DND-41 (cell line): ENCODE data around the gene UGP2.
"Not testable (repeated sequence)": the region's sequence is repeated elsewhere in the genome, so short reads cannot be mapped to it uniquely, and the experiment has no call there.

Source experiments
- ATAC-seq: fragments of 200-7000 bp; cut with Tn5 transposase; 3 replicates; pipeline ENCODE4 v1.9.1; 2021; ENCODE audit warnings: low read depth; ENCODE audit not compliant: insufficient read depth
- DNase-seq: peaks from one replicate; pipeline ENCODE4 v3.0.0-alpha.2; 2020
- H2AFZ ChIP-seq: 2 replicates; pipeline ENCODE4 v1.6.0; 2012; ENCODE audit warnings: low read depth, low read length
- H3K27ac ChIP-seq: 2 replicates; pipeline ENCODE4 v1.5.1; 2012; ENCODE audit warnings: low read length, inconsistent platforms
- H3K27me3 ChIP-seq: fragments of 200-600 bp; sonication (generic); 2 replicates; pipeline ENCODE4 v1.6.0; 2012; ENCODE audit warnings: low read length, mild to moderate bottlenecking, inconsistent platforms; ENCODE audit not compliant: insufficient read depth, poor library complexity
- H3K36me3 ChIP-seq: 2 replicates; pipeline ENCODE4 v1.5.1; 2012; ENCODE audit warnings: low read length, inconsistent platforms; ENCODE audit not compliant: insufficient read depth
- H3K4me1 ChIP-seq: 2 replicates; pipeline ENCODE4 v1.5.1; 2012; ENCODE audit warnings: mild to moderate bottlenecking, low read length; ENCODE audit not compliant: insufficient read depth
- H3K4me2 ChIP-seq: 2 replicates; pipeline ENCODE4 v1.6.0; 2012; ENCODE audit warnings: mild to moderate bottlenecking, moderate library complexity, low read length, inconsistent platforms; ENCODE audit not compliant: insufficient read depth
- H3K4me3 ChIP-seq, 2 experiments: fragments of 200-600 bp in 1 of 2; shearing (Covaris generic) in 1 of 2; 2 replicates each; pipeline ENCODE4 v1.5.1; 2012 to 2016; ENCODE audit warnings: inconsistent platforms in 2 of 2, low read length in 2 of 2, mild to moderate bottlenecking in 2 of 2, low read depth in 1 of 2, moderate library complexity in 1 of 2
- H3K79me2 ChIP-seq: 2 replicates; pipeline ENCODE4 v1.6.0; 2012; ENCODE audit warnings: low read length, inconsistent platforms; ENCODE audit not compliant: insufficient read depth
- H3K9ac ChIP-seq: 2 replicates; pipeline ENCODE4 v1.6.0; 2012; ENCODE audit warnings: low read depth, mild to moderate bottlenecking, inconsistent platforms, low read length, moderate library complexity
- H3K9me3 ChIP-seq: 2 replicates; pipeline ENCODE4 v1.5.1; 2012; ENCODE audit warnings: low read length, moderate library complexity, mild to moderate bottlenecking, inconsistent platforms; ENCODE audit not compliant: insufficient read depth, severe bottlenecking
- H4K20me1 ChIP-seq: 2 replicates; pipeline ENCODE4 v1.6.0; 2012; ENCODE audit warnings: low read length; ENCODE audit not compliant: insufficient read depth
- EZH2 ChIP-seq: IDR thresholded peaks from 3 replicates; pipeline ENCODE4 v1.6.1; 2012; ENCODE audit warnings: borderline replicate concordance, low read depth, mild to moderate bottlenecking, moderate library complexity, low read length, inconsistent platforms; ENCODE audit not compliant: severe bottlenecking
- TF ChIP-seq, protein P1 (sequence below): IDR thresholded peaks from 2 replicates; pipeline ENCODE4 v1.5.1; 2012; ENCODE audit warnings: borderline replicate concordance, low read length, moderate library complexity, mild to moderate bottlenecking; ENCODE audit not compliant: poor library complexity, severe bottlenecking; ENCODE audit errors: extremely low read depth

The UGP2 gene

DNA sequence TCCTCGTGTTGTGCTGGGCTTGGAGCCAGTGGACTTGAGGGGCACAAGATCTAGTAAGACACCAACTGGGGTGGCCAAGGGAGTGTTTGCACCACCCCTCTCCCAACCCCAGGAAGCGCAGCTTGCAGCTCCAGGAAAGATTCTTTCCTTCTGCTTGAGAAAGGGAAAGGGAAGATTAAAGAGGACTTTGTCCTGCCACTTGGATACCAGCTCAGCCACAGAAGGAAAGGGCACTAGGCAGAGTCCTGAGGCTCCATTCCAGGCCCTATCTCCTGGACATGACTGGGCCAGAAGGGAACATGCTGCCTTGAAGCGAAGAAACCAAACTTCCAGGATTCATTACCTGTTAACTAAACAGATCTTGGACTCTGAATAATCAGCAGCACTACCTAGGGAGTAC is 44.9 kb upstream of the UGP2 start:
- no peak overlapping the region for H3K27ac ChIP-seq
- H3K4me3 ChIP-seq: no peak overlapping the region
- no peak overlapping the region for H3K4me2 ChIP-seq
- no peak overlapping the region for H2AFZ ChIP-seq
- ATAC-seq (no peak), DNase-seq (no peak)
- H3K27me3 ChIP-seq: no peaks in the 10 kb centered on the region
- no peaks in the 10 kb centered on the region for H3K9me3 ChIP-seq
- no peaks in the 10 kb centered on the region for H4K20me1 ChIP-seq
- no peaks in the 10 kb centered on the region for H3K36me3 ChIP-seq
- H3K9ac ChIP-seq: no peak overlapping the region
- H3K79me2 ChIP-seq: no peaks in the 10 kb centered on the region
- no peaks in the 10 kb centered on the region for H3K4me1 ChIP-seq
- TF ChIP-seq, protein P1, sequence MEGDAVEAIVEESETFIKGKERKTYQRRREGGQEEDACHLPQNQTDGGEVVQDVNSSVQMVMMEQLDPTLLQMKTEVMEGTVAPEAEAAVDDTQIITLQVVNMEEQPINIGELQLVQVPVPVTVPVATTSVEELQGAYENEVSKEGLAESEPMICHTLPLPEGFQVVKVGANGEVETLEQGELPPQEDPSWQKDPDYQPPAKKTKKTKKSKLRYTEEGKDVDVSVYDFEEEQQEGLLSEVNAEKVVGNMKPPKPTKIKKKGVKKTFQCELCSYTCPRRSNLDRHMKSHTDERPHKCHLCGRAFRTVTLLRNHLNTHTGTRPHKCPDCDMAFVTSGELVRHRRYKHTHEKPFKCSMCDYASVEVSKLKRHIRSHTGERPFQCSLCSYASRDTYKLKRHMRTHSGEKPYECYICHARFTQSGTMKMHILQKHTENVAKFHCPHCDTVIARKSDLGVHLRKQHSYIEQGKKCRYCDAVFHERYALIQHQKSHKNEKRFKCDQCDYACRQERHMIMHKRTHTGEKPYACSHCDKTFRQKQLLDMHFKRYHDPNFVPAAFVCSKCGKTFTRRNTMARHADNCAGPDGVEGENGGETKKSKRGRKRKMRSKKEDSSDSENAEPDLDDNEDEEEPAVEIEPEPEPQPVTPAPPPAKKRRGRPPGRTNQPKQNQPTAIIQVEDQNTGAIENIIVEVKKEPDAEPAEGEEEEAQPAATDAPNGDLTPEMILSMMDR: no peak
- TF ChIP-seq EZH2: no peak

DNA sequence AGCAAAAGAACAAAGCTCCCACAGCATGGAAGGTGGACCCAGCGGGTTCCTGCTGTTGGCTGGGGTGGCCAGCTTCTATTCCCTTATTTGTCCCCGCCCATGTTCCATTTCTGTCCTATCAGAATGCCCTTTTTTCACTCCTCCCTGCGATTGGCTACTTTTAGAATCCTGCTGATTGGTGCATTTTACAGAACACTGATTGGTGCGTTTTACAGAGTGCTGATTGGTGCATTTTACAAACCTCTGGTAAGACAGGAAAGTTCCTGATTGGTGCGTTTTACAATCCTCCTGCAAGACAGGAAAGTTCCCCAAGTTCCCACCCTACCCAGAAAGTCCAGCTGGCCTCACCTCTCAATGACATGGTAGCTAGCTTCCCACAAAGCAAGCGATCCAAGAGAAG is 40.2 kb upstream of the UGP2 start:
- H2AFZ ChIP-seq: no peak overlapping the region
- no peaks in the 10 kb centered on the region for H3K9me3 ChIP-seq
- H3K4me1 ChIP-seq: no peaks in the 10 kb centered on the region
- H3K27ac ChIP-seq: no peak overlapping the region
- H3K9ac ChIP-seq: no peak overlapping the region
- no peaks in the 10 kb centered on the region for H3K27me3 ChIP-seq
- no peaks in the 10 kb centered on the region for H3K36me3 ChIP-seq
- no peaks in the 10 kb centered on the region for H4K20me1 ChIP-seq
- no peaks in the 10 kb centered on the region for H3K79me2 ChIP-seq
- TF ChIP-seq, protein P1: no peak
- TF ChIP-seq EZH2: no peak
- H3K4me3 ChIP-seq: no peak overlapping the region
- ATAC-seq: no peak
- no peak for DNase-seq
- no peak overlapping the region for H3K4me2 ChIP-seq

DNA sequence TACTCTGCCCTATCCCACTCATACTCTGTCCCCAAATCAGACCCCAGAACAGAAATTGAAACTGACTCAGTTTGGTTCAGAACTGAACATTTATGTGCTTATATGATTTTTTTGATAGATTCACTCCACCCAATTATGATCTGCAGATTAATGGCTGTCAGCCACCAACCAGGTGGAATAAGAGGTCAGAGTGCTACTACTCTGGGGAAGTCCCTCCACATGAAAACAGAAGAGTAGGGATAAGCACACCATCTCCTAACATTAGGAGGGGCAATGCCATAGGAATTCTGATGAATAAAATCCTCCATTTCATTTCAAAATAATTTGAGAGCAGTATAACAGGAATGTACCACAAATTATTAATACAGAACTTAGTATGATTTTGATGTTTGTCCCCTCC is 36.3 kb upstream of the UGP2 start:
- H3K79me2 ChIP-seq: no peaks in the 10 kb centered on the region
- H3K9me3 ChIP-seq: peaks cover 4% of the 10 kb centered on the region
- H3K36me3 ChIP-seq: no peaks in the 10 kb centered on the region
- H3K9ac ChIP-seq: no peak overlapping the region
- no peak overlapping the region for H3K27ac ChIP-seq
- ATAC-seq (no peak), DNase-seq (no peak)
- TF ChIP-seq, protein P1: no peak
- TF ChIP-seq EZH2: no peak
- no peaks in the 10 kb centered on the region for H3K4me1 ChIP-seq
- no peak overlapping the region for H3K4me3 ChIP-seq
- H4K20me1 ChIP-seq: no peaks in the 10 kb centered on the region
- no peak overlapping the region for H3K4me2 ChIP-seq
- H2AFZ ChIP-seq: no peak overlapping the region
- no peaks in the 10 kb centered on the region for H3K27me3 ChIP-seq

DNA sequence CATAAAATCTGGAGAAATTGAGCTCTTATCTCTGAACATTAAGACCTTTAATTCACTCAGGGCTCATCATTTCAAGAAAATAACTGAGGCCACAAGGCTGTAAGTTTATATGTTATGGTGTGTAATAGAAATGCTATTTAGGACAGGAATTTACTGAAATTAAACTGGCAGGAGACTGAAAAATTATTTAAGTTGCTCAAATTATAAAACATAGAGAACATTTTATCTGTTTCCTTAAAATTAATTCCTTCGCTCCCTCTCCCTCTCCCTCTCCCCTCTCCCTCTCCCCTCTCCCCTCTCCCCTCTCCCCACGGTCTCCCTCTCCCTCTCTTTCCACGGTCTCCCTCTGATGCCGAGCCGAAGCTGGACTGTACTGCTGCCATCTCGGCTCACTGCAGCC is 33.7 kb upstream of the UGP2 start:
- DNase-seq, H3K9me3 ChIP-seq, H2AFZ ChIP-seq, H3K27me3 ChIP-seq, ATAC-seq, H4K20me1 ChIP-seq, H3K9ac ChIP-seq, H3K4me1 ChIP-seq, H3K79me2 ChIP-seq, H3K4me3 ChIP-seq, H3K36me3 ChIP-seq, H3K4me2 ChIP-seq, H3K27ac ChIP-seq: not testable (repeated sequence)

DNA sequence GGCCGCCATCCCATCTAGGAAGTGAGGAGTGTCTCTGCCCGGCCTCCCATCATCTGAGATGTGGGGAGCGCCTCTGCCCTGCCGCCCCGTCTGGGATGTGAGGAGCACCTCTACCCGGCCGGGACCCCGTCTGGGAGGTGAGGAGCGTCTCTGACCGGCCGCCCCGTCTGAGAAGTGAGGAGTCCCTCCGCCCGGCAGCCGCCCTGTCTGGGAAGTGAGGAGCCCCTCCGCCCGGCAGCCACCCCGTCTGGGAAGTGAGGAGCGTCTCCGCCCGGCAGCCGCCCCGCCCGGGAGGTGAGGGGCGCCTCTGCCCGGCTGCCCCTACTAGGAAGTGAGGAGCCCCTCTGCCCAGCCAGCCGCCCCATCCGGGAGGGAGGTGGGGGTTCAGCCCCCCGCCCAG is 32.8 kb upstream of the UGP2 start:
- not testable (repeated sequence) for H3K79me2 ChIP-seq, H3K4me2 ChIP-seq, H3K9ac ChIP-seq, H3K27ac ChIP-seq, H3K9me3 ChIP-seq, H3K4me3 ChIP-seq, H3K4me1 ChIP-seq, H3K36me3 ChIP-seq, H3K27me3 ChIP-seq, DNase-seq, H2AFZ ChIP-seq, ATAC-seq, H4K20me1 ChIP-seq
